PC-3 (cell line): ENCODE measurements around the gene DENND4B.

Experiments
- CTCF ChIP-seq: fragments of 300-600 bp; sonication (generic); conservative IDR thresholded peaks from 2 replicates; pipeline ENCODE4 v1.5.1; 2017; ENCODE audit warnings: antibody characterized with exemption, low read depth, mild to moderate bottlenecking, low read length
- EZH2phosphoT487 ChIP-seq: fragments of 300-600 bp; sonication (generic); IDR thresholded peaks from 2 replicates; pipeline ENCODE4 v1.6.1; 2018; ENCODE audit warnings: mild to moderate bottlenecking, antibody characterized with exemption, low read length, borderline replicate concordance

- no peak for TF ChIP-seq CTCF
- no peak for TF ChIP-seq EZH2phosphoT487
These were observed 1.3 kb downstream of the DENND4B start for GRCh38 chr1:153945131-153945794.
